ENCODE results near the gene HS3ST3B1. TPM values are rescaled to one million over a fixed set of nuclear protein-coding genes. Genes with fewer than 3 reads are reported as not detected.

Gene HS3ST3B1
- total RNA-seq, 1 experiment from 2014 or later: 22.3 TPM

DNA sequence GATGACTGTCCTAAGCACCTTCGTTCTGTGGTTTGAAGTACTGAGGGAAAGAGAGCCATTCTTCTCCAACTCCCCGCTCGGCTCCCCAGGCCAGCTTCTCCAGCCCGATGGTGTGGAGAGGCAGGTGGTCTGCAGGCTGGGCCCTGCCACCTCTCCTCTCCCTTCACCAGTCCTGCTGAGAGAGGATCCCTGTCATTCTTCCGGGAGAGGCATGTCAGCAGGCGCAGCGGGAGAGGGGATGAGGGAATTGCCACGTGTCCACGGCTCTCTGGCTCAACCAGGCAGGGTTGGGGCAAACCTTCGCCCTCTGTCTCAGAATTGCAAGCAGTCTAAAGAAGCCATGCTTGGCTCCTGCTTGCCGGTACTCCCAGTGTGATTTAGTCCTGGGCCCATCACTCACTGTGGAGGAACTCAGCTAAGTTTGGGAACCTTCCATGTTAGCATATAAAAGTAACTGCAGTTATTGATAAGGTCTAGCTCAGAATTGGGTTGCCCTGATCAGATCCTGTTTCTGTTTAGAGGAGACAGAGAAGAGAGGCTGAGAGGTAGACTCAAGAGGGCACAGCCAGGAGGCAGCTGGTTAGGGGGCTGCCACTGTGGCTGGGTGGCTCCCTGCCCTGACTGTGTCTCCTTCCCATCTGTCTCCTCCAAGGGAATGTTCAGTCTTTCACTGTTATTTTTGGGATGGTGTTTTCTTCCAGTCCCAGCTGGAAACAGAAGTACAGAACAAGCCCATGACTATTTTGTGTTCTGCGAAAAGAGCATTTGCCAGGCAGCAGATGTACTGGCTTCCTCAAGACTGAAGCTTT lies 17.4 kb downstream of the HS3ST3B1 start (continued):
- TF ChIP-seq NFYB (CRISPR knock-in tag; conservative IDR thresholded peaks at IDR 0.05; ENCODE audit: low read depth): no peak

DNA sequence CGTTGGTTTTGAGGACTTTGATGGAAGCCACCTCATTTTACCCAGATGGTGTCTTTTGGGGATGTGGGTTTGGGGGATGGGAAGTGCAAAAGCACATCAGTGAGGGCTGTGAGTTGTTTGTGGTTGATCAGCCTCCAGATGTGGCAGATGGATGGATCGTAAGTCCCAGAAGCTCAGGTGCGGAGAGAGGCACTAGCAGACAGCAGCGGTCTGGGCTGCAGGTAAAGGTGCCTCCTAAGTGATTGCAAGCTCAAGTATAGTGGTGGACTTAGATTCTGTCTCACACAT lies 18.0 kb downstream of the HS3ST3B1 start:
- no peak overlapping the region for H3K27ac Mint-ChIP-seq
- H3K36me3 Mint-ChIP-seq: peaks cover 7% of the 10 kb centered on the region
- TF ChIP-seq IRF2 (CRISPR knock-in tag; IDR thresholded peaks at IDR 0.05; ENCODE audit: borderline replicate concordance, low read depth) (no peak), JAZF1 (CRISPR knock-in tag; IDR thresholded peaks at IDR 0.05) (no peak), ZNF396 (CRISPR knock-in tag; IDR thresholded peaks at IDR 0.05; ENCODE audit: borderline replicate concordance) (no peak), EMX1 (CRISPR knock-in tag; IDR thresholded peaks at IDR 0.05) (no peak)
- TF ChIP-seq, protein P1, sequence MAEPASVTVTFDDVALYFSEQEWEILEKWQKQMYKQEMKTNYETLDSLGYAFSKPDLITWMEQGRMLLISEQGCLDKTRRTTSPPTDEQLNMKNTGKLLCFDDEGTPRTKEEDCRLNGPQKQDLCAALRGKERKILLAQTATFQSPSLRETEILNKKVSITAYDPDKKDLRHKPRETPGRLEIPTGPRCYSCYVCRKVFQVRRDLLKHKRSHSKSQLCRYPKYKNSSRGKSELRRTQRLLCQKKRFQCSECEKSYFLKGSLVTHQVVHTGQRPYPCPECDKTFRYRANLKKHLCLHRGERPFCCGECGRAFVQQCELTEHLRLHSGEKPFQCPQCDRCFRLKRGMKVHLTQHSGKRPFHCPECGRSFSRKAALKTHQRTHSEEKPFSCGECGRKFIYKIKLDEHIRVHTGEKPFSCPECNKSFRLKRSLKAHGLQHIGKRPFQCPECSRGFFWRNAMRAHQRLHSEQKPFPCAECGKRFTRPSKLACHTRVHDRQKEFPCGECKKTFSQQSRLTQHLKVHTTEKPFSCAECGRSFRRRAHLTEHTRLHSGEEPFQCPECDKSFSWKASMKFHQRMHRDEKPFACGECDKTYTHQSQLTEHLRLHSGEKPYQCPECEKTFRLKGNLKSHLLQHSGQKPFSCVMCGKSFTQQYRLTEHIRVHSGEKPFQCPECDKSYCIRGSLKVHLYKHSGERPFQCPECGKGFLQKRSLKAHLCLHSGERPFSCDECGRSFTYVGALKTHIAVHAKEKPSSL (CRISPR knock-in tag; conservative IDR thresholded peaks at IDR 0.05): no peak
- peaks cover 85% of the 10 kb centered on the region for H3K4me1 Mint-ChIP-seq
- H3K4me3 Mint-ChIP-seq: no peak overlapping the region
- H3K9me3 Mint-ChIP-seq: 0 out of 2 replicates have a peak, but pooled peaks cover 3% of the 10 kb centered on the region
- DNase-seq (ENCODE audit: low spot score) (no peak), ATAC-seq (no peak)
- peaks cover 21% of the 10 kb centered on the region for H3K27me3 Mint-ChIP-seq (ENCODE audit: low read depth)
- ChIA-PET POLR2A (interaction anchor here (1.1 kb wide), 1 partner anchor 9 kb away, joined by 3 read pairs; no protein-coding TSS in a partner anchor), CTCF (interaction anchor here (0.5 kb wide), 1 partner anchor 57 kb away, joined by 3 read pairs; no protein-coding TSS in a partner anchor)

DNA sequence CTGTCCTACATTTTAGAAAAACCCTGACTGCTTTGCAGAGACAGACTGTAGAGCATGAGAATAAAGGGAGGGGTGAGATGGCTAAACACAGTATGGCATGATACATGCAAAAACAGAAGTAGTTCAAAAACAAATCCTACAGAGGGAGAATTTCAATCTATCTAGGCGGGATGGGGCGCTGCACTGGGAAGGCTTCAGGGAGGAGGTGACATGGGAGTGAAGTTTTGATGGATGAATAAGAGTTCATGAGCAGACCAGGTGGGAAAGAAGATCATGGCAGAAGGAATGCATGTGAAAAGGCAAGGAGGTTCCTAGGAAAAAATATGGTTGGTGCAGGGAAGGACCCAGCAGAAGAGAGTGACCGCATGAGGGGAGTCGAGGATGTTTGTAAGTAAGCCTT lies 19.2 kb downstream of the HS3ST3B1 start:
- no peak for TF ChIP-seq NR1H2 (CRISPR knock-in tag; IDR thresholded peaks at IDR 0.05)
- Mint-ChIP-seq H3K36me3 (no peaks in the 10 kb centered on the region), H3K27ac (no peak overlapping the region), H3K27me3 (ENCODE audit: low read depth) (peaks cover 28% of the 10 kb centered on the region), H3K4me1 (peaks cover 79% of the 10 kb centered on the region), H3K9me3 (no peaks in the 10 kb centered on the region), H3K4me3 (no peak overlapping the region)
- CTCF ChIA-PET: interaction anchor here (2.1 kb wide), 1 partner anchor 19 kb away, joined by 8 read pairs; the partner anchor contains the start of gene HS3ST3B1
- ATAC-seq: no peak
- POLR2A ChIA-PET: no interaction called here
- DNase-seq (ENCODE audit: low spot score): no peak

DNA sequence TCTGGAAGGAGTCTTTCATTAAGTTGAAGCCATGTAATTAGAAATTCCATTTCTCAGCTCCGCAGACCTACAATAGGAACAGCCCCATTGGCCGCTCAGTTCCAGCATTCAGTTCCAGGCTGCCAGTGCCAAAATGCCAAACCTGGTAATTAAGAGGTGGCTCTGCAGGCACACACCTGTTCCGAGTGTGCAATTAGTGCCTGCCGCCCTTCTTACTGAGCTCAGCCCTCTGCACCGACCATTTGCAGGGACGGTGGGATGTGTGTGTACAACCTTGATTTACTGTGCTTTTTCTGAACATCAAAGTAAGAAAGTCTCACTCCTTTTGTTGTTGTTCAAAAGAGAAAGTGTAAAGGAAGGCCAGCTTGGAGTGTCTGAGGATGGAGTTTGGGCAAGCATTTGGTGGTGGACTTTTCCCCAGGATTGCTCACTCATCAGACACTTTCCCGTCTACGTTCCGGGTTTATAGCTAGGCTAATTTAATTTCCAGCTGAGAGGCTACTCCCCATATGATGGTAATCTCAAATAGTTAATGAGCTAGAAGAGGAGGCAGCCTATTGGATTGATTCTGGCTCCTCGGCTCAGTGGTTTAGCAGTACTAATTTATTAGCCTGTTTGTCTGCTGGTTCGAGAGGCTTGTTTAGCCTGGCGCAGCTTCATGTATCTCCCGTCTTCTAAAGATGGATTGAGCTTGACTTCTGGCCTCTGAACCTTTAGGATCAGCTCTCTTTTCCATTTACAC lies 20.0 kb downstream of the HS3ST3B1 start:
- peaks cover 76% of the 10 kb centered on the region for H3K4me1 Mint-ChIP-seq
- H3K27me3 Mint-ChIP-seq (ENCODE audit: low read depth): peaks cover 31% of the 10 kb centered on the region
- H3K36me3 Mint-ChIP-seq: peaks cover 2% of the 10 kb centered on the region; the same call in 1 of the 2 replicates
- ChIA-PET POLR2A (no interaction called here), CTCF (interaction anchor here (0.8 to 2.1 kb wide), 2 partner anchors 10 to 20 kb away, joined by 3 to 8 read pairs; partner anchors contain the start of gene HS3ST3B1)
- no peak for TF ChIP-seq ELF4 (CRISPR knock-in tag; IDR thresholded peaks at IDR 0.05; ENCODE audit: low read depth)
- no peak for TF ChIP-seq TEAD1 (CRISPR knock-in tag; IDR thresholded peaks at IDR 0.05)
- TF ChIP-seq, protein P2, sequence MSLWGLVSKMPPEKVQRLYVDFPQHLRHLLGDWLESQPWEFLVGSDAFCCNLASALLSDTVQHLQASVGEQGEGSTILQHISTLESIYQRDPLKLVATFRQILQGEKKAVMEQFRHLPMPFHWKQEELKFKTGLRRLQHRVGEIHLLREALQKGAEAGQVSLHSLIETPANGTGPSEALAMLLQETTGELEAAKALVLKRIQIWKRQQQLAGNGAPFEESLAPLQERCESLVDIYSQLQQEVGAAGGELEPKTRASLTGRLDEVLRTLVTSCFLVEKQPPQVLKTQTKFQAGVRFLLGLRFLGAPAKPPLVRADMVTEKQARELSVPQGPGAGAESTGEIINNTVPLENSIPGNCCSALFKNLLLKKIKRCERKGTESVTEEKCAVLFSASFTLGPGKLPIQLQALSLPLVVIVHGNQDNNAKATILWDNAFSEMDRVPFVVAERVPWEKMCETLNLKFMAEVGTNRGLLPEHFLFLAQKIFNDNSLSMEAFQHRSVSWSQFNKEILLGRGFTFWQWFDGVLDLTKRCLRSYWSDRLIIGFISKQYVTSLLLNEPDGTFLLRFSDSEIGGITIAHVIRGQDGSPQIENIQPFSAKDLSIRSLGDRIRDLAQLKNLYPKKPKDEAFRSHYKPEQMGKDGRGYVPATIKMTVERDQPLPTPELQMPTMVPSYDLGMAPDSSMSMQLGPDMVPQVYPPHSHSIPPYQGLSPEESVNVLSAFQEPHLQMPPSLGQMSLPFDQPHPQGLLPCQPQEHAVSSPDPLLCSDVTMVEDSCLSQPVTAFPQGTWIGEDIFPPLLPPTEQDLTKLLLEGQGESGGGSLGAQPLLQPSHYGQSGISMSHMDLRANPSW (CRISPR knock-in tag; conservative IDR thresholded peaks at IDR 0.05; ENCODE audit: low read depth): no peak
- H3K27ac Mint-ChIP-seq: no peak overlapping the region
- no peaks in the 10 kb centered on the region for H3K9me3 Mint-ChIP-seq
- ATAC-seq (no peak), DNase-seq (ENCODE audit: low spot score) (no peak)
- H3K4me3 Mint-ChIP-seq: no peak overlapping the region

All from WTC11 (cell line).